Kidney glomerular epithelial cell (primary cell): ENCODE measurements around the gene BCKDK.
A peak's percentile ranks its signal among the peaks of the same experiment; 100 is the strongest.
"Not testable (repeated sequence)": the region's sequence is repeated elsewhere in the genome, so short reads cannot be mapped to it uniquely, and the experiment has no call there.

Source experiments
- DNase-seq: peaks from one replicate; lab custom pipeline; 2025; lab: John Stamatoyannopoulos, UW

The BCKDK gene

GRCh38 chr16:31142109-31143010 is 34.2 kb downstream of the BCKDK start:
- DNase-seq: peak; percentile 97

- no peak for DNase-seq
These were observed 35.0 kb downstream of the BCKDK start for GRCh38 chr16:31143011-31143693.

GRCh38 chr16:31143694-31144148 is 35.5 kb downstream of the BCKDK start:
- no peak for DNase-seq

- DNase-seq: not testable (repeated sequence)
These were observed 36.2 kb downstream of the BCKDK start for GRCh38 chr16:31144418-31144817.

- DNase-seq: no peak
These were observed 37.3 kb downstream of the BCKDK start for GRCh38 chr16:31145398-31145990.

- no peak for DNase-seq
These were observed 39.4 kb downstream of the BCKDK start for GRCh38 chr16:31147574-31147973.

- no peak for DNase-seq
These were observed 40.1 kb downstream of the BCKDK start for GRCh38 chr16:31148281-31148728.

GRCh38 chr16:31148896-31149295 is 40.7 kb downstream of the BCKDK start:
- DNase-seq: no peak

GRCh38 chr16:31149332-31149731 is 41.1 kb downstream of the BCKDK start:
- DNase-seq: no peak

GRCh38 chr16:31149894-31150890 is 42.0 kb downstream of the BCKDK start, which contains the start of gene PRSS36:
PRSS36 (minus strand) TSS chr16:31150066; CDS start chr16:31150035, 31 bp downstream.
- no peak for DNase-seq

GRCh38 chr16:31150976-31151375 is 42.8 kb downstream of the BCKDK start:
- DNase-seq: not testable (repeated sequence)

- no peak for DNase-seq
These were observed 49.0 kb downstream of the BCKDK start for GRCh38 chr16:31157136-31157535.
